Measurements from ENCODE around the gene CLEC12A.
"Not testable (repeated sequence)": the region's sequence is repeated elsewhere in the genome, so short reads cannot be mapped to it uniquely, and the experiment has no call there.

The CLEC12A gene

GRCh38 chr12:9961106-9961505, 10.1 kb upstream of the CLEC12A start:
- TF ChIP-seq CTCF (IDR thresholded peaks at IDR 0.05; ENCODE audit: extremely low read depth, insufficient read depth, missing control alignments) = no peak
- in situ Hi-C loops (cut with MboI; ENCODE audit: low pct_unique_long_range_greater_than_20kb, low sequenced_read_pairs, unreplicated experiment) = no loop called here
- DNase-seq (ENCODE audit: low spot score) = no peak

GRCh38 chr12:9961901-9962300, 9.3 kb upstream of the CLEC12A start:
- no peak for DNase-seq (ENCODE audit: low spot score)
- in situ Hi-C loops (cut with MboI; ENCODE audit: low pct_unique_long_range_greater_than_20kb, low sequenced_read_pairs, unreplicated experiment) = no loop called here
- no peak for TF ChIP-seq CTCF (IDR thresholded peaks at IDR 0.05; ENCODE audit: extremely low read depth, insufficient read depth, missing control alignments)

DNA sequence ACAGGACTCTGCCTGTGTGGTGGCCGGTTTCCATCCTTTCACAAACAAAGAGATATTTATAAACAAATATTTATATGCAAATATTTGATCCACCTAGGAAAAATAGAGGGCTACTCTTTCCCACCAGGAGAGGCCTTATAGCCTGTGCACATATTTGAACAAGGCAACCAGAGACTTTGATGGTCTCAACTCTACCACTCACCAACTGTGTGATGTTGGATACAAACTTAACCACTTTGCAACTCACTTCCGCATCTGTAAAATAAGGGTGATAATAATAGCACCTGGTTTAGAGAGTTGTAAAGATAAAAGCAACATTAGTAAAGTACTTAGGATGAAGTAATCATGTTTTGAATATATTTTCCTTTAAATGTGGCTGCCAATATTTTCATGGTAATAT, 1.5 kb upstream of the CLEC12A start:
- DNase-seq (ENCODE audit: low spot score) = no peak
- in situ Hi-C loops (cut with MboI; ENCODE audit: low pct_unique_long_range_greater_than_20kb, low sequenced_read_pairs, unreplicated experiment) = no loop called here
- TF ChIP-seq CTCF (IDR thresholded peaks at IDR 0.05; ENCODE audit: extremely low read depth, insufficient read depth, missing control alignments) = no peak

GRCh38 chr12:9973949-9974348, 2.7 kb downstream of the CLEC12A start:
- DNase-seq (ENCODE audit: low spot score) = no peak
- TF ChIP-seq CTCF (IDR thresholded peaks at IDR 0.05; ENCODE audit: extremely low read depth, insufficient read depth, missing control alignments) = no peak
- in situ Hi-C loops (cut with MboI; ENCODE audit: low pct_unique_long_range_greater_than_20kb, low sequenced_read_pairs, unreplicated experiment) = no loop called here

- in situ Hi-C loops (cut with MboI; ENCODE audit: low pct_unique_long_range_greater_than_20kb, low sequenced_read_pairs, unreplicated experiment) = not testable (repeated sequence)
Observed at GRCh38 chr12:9974731-9975130, 3.5 kb downstream of the CLEC12A start.

DNA sequence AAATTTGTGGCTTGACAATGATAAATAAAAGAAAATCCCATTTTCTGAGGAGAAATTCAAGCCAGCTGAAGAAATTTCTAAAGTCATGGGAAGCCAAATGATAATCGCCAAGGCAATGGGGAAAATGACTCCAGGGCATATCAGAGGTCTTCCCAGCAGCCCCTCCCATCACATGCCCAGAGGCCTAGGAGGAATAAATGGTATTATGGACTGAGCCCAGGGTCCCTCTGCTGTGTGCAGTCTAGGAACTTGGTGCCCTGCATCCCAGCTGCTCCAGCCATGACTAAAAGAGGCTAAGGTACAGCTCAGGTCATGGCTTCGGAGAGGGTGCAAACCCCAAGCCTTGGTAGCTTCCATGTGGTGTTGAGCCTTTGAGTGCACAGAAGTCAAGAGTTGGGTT, 4.4 kb downstream of the CLEC12A start:
- DNase-seq (ENCODE audit: low spot score) = no peak
- in situ Hi-C loops (cut with MboI; ENCODE audit: low pct_unique_long_range_greater_than_20kb, low sequenced_read_pairs, unreplicated experiment) = no loop called here
- no peak for TF ChIP-seq CTCF (IDR thresholded peaks at IDR 0.05; ENCODE audit: extremely low read depth, insufficient read depth, missing control alignments)

More at GRCh38 chr12:9974731-9975130, 3.5 kb downstream of the CLEC12A start:
- DNase-seq (ENCODE audit: low spot score) = not testable (repeated sequence)

- in situ Hi-C loops (cut with MboI; ENCODE audit: low pct_unique_long_range_greater_than_20kb, low sequenced_read_pairs, unreplicated experiment) = not testable (repeated sequence)
Observed at GRCh38 chr12:9976626-9977025, 5.4 kb downstream of the CLEC12A start.

DNA sequence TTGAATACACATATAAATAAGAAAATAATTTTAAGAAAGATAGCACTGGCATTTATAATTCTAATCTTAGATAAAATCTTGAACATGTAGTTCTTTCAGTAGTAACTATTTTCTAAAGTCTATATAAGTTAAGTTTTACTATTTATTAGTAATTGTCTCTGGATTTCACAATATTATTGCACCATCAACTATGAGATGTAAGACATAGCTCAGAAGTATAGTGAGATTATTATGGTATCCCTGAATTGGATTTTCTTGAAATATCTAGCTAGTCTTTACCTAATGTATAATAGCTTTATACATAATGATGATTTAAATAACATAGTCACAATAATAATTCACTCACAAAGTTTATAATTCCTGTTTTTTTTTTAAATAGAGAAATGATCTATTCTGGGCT, 6.7 kb downstream of the CLEC12A start:
- DNase-seq (ENCODE audit: low spot score) = no peak
- TF ChIP-seq CTCF (IDR thresholded peaks at IDR 0.05; ENCODE audit: extremely low read depth, insufficient read depth, missing control alignments) = no peak
- in situ Hi-C loops (cut with MboI; ENCODE audit: low pct_unique_long_range_greater_than_20kb, low sequenced_read_pairs, unreplicated experiment) = no loop called here

More at GRCh38 chr12:9976626-9977025, 5.4 kb downstream of the CLEC12A start:
- not testable (repeated sequence) for DNase-seq (ENCODE audit: low spot score)

All from GM13977 (cell line).